ENCODE results near the gene NCOA3.

DNA sequence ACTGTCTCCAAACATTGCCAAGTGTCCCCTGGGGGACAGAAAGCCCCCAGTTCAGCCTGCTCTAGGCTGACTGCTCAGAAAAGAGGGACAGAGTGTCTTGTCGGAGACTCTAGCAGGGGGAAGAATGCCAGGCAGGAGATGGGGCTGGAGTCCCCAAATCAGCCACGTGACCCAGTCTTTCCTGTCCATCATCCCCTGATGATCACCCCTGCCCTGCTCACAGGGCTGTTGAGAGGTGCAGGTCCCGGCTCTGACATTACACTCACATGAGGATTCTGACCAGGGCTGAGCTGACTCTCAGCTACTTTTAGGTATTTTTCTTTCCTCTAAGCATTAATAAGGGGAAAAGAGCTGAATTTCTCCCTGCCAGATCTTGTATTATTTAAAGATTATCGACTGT is 167.8 kb downstream of the NCOA3 start:
- TF ChIP-seq, protein P1, sequence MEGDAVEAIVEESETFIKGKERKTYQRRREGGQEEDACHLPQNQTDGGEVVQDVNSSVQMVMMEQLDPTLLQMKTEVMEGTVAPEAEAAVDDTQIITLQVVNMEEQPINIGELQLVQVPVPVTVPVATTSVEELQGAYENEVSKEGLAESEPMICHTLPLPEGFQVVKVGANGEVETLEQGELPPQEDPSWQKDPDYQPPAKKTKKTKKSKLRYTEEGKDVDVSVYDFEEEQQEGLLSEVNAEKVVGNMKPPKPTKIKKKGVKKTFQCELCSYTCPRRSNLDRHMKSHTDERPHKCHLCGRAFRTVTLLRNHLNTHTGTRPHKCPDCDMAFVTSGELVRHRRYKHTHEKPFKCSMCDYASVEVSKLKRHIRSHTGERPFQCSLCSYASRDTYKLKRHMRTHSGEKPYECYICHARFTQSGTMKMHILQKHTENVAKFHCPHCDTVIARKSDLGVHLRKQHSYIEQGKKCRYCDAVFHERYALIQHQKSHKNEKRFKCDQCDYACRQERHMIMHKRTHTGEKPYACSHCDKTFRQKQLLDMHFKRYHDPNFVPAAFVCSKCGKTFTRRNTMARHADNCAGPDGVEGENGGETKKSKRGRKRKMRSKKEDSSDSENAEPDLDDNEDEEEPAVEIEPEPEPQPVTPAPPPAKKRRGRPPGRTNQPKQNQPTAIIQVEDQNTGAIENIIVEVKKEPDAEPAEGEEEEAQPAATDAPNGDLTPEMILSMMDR (IDR thresholded peaks at IDR 0.05): no peak
- no peak for TF ChIP-seq POLR2A (IDR thresholded peaks at IDR 0.05)
